Measurements from ENCODE around the gene NARF. TPM values are rescaled to one million over a fixed set of nuclear protein-coding genes. Genes with fewer than 3 reads are reported as not detected.
A peak's percentile ranks its signal among the peaks of the same experiment; 100 is the strongest.
"Not testable (repeated sequence)": the region's sequence is repeated elsewhere in the genome, so short reads cannot be mapped to it uniquely, and the experiment has no call there.

The NARF gene
- 80.0 TPM for total RNA-seq

DNA sequence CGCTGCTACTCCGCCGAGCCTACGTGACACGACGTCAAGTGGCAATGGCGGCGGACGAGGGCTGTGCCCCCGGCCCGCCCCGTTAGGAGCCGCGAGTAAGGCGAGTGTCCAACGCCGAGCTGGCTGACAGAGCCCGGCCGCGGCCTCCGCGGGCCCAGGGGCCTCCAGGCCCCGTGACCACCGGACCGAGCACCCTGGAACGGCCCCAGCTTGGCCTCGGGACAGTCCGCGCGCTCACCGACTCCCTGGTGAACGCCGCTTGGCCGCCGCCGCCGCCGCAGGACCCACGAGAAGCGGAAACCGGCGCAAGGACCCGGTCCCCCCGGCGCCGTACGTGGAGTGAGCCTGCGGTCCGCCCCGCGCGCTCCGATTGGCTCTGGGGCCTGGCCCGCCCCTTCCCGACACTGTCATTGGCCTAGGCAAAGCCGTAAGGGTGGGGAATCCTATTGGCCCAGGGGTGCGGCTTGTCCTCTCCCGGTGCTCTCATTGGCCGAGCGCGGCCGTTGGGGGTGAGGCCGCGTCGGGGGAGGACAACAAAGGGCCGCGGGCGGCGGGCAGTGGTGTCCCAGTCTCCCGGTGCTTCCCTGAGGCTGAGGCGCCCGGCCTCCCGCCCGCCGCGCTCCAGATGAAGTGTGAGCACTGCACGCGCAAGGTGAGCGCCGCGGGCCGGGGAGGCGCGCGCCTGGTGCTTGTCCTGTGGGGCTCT lies at the start of gene NARF:
TSS of gene NARF (plus strand) at position 563 of the 706 bp plus-strand sequence. CDS start at position 626, 63 bp downstream.
- DNase-seq (ENCODE audit: low spot score): peak; percentile 98

DNA sequence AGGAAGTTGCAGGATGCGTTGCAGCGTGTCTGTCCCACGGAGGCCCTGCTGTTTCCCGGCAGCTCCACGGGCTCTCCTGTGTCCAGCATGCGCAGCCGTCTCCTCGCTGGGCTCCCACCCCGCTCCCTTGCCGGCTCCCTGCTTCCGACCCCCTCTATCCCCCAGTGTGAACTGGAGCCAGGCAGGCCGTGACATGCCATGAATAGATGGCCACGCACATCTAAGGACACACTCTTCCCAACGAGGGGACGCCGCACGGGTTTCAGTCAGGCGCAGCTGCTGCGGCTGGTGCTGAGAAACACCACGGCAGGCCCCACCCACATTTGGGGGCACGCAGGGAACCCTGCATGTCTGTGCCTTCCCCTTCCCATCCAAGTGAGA lies 49.6 kb upstream of the NARF start:
- no peak for DNase-seq (ENCODE audit: low spot score)

DNA sequence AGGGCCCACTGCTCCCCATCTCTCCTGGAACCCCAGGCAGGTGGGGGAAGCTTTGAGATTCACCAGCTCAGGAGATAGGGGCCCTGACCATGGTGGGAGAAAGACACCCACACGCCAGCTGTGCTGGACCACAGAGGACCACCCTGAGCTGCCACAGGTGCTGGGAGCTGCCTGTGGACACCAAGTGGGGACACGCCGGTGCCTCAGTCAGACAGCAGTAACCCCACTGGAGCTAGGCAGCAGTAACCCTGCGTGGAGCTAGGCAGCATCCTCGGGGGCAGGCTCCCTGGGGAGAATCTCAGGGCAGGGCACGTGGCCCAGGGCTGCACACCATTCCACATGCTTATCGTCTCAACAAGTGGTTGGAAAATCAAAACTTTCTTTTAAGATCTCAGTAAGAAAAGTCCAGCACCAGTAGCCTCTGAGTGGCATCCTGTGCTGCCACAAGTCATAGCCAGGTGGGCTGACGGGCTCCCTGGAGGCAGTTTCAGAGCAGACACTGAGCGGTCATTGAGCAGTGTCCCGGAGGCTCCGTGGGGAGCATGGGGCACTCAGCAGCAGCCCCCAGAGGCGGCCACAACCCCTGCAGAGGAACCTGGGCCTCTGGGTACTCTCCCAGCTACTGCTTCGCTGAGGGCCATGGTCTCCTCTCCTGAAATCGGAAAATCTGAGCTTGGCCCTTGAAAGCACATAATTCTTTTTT lies 48.4 kb upstream of the NARF start:
- DNase-seq (ENCODE audit: low spot score): no peak

- DNase-seq (ENCODE audit: low spot score): no peak
Measured at GRCh38 chr17:82411396-82412053, 47.0 kb upstream of the NARF start.

GRCh38 chr17:82412081-82412480 lies 46.5 kb upstream of the NARF start:
- not testable (repeated sequence) for DNase-seq (ENCODE audit: low spot score)

GRCh38 chr17:82412535-82413520 lies 45.7 kb upstream of the NARF start:
- DNase-seq (ENCODE audit: low spot score): no peak

GRCh38 chr17:82414548-82415281 lies 43.8 kb upstream of the NARF start:
- peak; percentile 67 for DNase-seq (ENCODE audit: low spot score)

DNA sequence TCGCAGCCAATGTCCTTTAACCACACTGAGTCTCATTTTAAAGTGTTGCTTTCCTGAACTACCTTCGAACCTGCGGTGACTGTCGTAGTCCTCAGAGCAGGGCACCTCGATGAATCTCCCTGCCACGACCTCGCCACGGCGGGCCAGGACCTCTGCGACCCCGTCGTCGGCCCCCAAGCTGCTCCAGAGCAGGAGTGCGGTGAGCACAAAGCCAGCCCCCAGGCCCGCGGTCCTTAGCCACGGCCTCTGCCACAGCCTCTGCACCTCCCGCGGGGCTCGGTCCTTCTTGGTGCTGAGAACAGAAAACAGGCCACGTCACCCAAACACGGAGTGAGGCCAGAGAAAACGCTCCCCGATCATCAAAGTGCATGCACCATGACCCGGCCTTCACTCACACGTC lies 43.2 kb upstream of the NARF start:
- DNase-seq (ENCODE audit: low spot score): no peak

DNA sequence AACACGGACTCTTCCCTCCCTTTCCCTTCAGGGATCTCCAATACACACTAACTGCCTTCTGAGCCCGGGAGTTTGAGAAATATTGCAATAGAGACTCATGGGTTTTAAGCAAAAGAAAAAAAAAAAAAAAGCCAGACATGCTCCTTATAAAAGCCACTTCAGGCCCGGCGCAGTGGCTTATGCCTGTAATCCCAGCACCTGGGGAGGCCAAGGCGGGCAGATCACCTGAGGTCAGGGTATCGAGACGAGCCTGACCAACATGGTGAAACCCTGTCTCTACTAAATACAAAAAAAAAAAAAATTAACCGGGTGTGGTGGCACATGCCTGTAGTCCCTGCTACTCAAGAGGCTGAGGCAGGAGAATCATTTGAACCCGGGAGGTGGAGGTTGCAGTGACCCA lies 42.8 kb upstream of the NARF start:
- no peak for DNase-seq (ENCODE audit: low spot score)

GRCh38 chr17:82416264-82416663 lies 42.3 kb upstream of the NARF start:
- no peak for DNase-seq (ENCODE audit: low spot score)

GRCh38 chr17:82416771-82417170 lies 41.8 kb upstream of the NARF start:
- DNase-seq (ENCODE audit: low spot score): no peak

DNA sequence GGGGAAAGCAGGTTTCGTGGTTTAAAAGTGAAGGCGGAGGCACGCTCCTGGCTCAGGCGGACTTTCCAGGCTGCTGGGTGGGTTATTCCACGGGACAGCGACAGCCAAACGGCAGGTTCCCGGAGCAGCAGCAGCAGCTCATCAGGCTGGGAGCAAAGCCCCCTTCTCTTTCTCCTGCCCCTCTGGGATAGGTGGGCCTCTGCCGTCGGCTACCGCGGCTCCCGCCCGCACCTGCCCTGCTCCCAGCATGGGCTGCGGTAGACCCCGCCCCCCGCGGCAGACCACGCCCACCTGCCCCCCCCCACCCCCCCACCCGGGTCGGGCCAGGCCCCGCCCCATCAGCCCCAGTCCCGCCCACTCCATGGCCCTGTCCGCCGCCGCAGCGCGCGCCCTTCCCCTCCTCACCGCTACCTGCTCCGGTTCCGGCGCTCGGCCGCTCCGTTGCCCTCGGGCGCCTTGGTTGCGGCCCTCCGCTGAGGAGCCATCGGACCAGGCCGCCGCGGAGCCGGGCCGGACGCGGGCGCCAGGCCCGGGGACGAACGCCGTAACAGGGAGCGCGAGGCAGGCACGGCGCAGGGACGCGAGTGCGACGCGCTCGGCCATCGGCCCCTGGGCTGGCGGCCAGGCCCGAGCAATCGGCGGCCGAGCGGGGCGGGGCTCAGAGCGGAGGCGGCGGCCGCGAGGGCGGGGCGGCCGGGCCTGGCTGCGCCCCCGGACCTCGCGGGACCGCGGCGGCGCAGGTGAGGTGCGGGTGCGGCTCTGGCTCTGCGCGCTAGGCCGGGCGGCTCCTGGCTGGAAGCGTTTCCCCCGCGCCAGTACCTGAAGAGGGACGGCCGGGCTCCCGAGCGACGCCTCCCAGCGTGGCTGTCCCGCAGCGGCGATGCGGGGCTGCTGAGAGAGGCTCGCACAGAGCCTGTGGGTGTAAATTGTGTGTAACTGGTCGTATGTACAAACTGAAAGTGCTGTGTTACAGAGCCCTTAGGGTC lies 40.2 kb upstream of the NARF start, which contains the start of the genes HEXD and OGFOD3:
TSS of gene HEXD (plus strand) at position 347 of the 986 bp plus-strand sequence. CDS start 1,453 bp downstream, outside the sequence.
TSS of gene OGFOD3 (minus strand) at position 586 of the 986 bp plus-strand sequence. CDS start at position 485, 101 bp downstream.
- DNase-seq (ENCODE audit: low spot score): peak; percentile 80

DNA sequence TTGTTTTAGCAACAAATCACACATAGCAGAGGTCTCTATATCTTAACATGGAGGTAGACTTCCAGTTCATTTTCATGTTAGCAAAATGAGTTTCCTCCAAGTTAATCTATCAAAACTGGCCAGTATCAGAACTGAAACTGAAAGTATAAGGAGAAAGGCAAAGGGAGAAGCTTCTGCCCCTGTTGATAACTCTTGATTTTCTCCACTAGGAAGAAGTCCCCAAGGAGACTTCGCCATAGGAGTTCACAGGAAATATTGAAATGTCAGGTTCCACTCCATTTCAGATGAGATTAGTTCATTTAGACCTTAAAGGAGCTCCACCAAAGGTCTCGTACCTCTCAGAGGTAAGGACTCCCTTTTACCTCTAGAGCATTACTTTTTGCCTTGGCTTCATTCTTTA lies 39.0 kb upstream of the NARF start:
- DNase-seq (ENCODE audit: low spot score): no peak

DNA sequence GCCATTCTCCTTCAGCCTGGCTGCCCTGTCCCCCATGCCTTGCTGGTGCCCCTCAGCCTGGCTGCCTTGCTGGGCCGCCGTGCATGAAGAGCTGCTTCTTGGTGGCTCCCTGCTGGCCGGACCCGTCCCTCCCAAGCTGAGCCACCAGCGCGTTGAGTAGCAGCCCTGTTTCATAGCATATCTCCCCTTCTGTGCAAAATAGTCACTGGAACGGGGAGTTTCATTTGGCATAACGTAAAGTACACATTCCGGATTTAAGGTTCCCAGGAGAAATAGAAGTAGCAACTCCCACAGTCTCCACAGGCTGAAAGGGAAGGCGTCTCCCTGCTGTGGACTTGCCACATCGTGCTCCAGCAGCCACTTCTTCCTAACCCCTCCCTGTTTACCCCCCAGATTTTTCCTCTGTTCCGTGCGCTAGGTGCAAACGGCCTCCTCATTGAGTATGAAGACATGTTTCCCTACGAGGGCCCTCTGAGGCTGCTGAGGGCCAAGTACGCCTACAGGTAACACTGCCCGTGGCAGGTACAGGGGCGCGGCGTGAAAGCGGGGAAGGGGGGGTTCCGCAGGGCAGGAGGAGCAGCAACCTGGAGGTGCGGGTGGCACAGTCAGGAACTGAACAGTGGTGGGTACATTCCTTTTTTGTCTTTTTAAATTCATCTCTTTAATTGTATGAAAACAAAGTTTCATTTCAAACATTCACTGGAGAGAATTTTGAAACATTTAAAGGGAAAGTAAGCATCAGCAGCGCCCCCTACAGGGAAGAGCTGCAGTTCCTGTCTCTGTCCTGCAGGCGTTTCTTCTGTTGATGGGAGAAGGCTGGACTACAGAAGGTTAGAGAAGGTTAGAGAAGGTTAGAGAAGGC lies 34.3 kb upstream of the NARF start:
- no peak for DNase-seq (ENCODE audit: low spot score)

- no peak for DNase-seq (ENCODE audit: low spot score)
Measured at GRCh38 chr17:82424863-82425159, 33.7 kb upstream of the NARF start.

DNA sequence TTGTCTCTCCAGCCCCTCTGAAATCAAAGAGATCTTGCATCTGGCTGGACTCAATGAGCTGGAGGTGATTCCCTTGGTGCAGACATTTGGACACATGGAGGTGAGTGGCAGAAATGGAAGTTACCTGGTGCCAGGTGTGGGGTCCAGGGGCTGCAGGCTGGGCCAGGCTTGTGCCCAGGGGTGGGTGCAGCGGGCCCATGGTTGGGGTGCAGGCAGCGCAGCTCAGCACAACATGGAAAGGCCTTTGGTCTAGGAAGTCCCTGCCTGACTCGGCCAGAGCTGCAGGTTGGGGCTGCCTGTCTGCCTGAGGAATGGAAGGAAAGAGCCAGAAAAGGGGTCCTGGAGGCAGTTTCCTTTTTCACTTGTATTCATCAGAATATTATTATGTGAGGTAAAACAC lies 30.0 kb upstream of the NARF start:
- no peak for DNase-seq (ENCODE audit: low spot score)

DNA sequence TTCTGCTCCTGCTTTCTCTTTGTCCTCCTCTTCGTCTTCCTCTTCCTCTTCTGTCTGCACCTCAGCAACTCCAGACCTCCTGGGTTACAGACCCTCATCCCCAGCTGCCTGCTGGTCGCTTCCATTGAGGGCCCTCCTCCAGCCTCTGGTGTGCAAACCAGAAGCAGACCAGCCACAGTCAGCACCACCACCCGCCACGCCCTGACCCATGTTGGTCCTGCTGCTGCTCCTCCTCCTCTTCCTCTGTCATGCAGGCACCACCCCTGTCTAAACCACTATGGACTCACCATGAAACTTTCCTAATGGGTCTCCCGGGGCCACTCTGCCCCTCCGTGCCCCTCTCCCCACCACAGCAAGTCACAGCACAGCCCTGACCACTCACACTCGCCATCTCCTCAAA lies 28.7 kb upstream of the NARF start:
- DNase-seq (ENCODE audit: low spot score): no peak

DNA sequence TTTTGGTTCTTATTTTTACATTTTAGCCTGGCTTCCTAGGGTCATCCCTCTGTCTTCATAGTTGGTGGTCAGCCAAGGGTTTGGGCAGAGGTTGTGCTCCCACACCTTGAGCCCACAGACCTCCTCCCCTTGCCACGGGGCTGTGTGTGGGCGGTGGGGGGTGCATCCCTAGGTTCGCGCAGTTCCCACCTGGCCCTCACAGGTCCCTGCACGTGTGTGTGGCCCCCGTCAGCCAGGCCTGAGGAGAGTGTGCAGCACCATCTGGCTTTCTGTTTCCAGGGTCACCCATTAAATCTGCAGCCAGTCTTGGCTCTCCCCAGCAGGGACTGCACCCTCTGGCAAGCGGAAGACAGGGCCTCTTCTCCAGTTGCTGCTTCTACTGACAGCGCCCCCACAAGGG lies 26.5 kb upstream of the NARF start:
- DNase-seq (ENCODE audit: low spot score): no peak

Measured in mucosa of gallbladder (tissue), 1 donor.